Peyer's patch (tissue), 4 donors: ENCODE results near the gene ARPC5.

Experiments used
- POLR2A ChIP-seq, 2 donors: fragments of 450-650 bp; IDR thresholded peaks; one replicate each; pipeline ENCODE4 v1.5.1; 2017; ENCODE audit warnings: antibody characterized with exemption in 2 of 2, mild to moderate bottlenecking in 2 of 2, moderate library complexity in 2 of 2
- TF ChIP-seq, protein P1 (sequence below), 6 experiments: fragments of 450-650 bp in 4 of 6; fragments of 200-600 bp in 2 of 6; sonication (generic) in 1 of 6; IDR thresholded peaks; one replicate each; pipeline ENCODE4 v1.5.1; 2017 to 2019; ENCODE audit warnings: antibody characterized with exemption in 6 of 6, mild to moderate bottlenecking in 3 of 6, moderate library complexity in 1 of 6

DNA sequence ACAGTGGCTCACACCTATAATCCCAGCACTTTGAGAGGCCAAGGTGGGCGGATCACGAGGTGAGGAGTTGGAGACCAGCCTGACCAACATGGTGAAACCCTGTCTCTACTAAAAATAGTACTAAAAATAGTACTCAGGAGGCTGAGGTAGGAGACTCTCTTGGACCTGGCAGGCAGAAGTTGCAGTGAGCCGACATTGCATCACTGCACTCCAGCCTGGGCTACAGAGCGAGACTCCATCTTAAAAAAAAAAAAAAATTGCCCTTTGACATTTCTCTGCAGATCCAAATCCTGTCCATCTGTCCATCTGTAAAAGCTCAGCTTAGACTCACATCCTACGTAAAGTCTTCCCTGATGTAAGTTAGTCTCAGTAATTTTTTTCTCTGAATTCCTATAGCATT is 39.1 kb downstream of the ARPC5 start:
- TF ChIP-seq POLR2A (IDR thresholded peaks at IDR 0.05) = no peak
- TF ChIP-seq, protein P1, sequence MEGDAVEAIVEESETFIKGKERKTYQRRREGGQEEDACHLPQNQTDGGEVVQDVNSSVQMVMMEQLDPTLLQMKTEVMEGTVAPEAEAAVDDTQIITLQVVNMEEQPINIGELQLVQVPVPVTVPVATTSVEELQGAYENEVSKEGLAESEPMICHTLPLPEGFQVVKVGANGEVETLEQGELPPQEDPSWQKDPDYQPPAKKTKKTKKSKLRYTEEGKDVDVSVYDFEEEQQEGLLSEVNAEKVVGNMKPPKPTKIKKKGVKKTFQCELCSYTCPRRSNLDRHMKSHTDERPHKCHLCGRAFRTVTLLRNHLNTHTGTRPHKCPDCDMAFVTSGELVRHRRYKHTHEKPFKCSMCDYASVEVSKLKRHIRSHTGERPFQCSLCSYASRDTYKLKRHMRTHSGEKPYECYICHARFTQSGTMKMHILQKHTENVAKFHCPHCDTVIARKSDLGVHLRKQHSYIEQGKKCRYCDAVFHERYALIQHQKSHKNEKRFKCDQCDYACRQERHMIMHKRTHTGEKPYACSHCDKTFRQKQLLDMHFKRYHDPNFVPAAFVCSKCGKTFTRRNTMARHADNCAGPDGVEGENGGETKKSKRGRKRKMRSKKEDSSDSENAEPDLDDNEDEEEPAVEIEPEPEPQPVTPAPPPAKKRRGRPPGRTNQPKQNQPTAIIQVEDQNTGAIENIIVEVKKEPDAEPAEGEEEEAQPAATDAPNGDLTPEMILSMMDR (IDR thresholded peaks at IDR 0.05) = no peak
